ENCODE data around the gene OSTM1. TPM values are rescaled to one million over a fixed set of nuclear protein-coding genes. Genes with fewer than 3 reads are reported as not detected.

Gene OSTM1
- total and polyA plus RNA-seq, 9 of the 15 experiments (the other 6 are each of a cell fraction or from before 2014, with no cell fraction given) = 5.6 to 29.5 (median 16.3) TPM

GRCh38 chr6:108116546-108117426, 42.2 kb upstream of the OSTM1 start:
- intact Hi-C loops (cut with micrococcal nuclease) (loop anchor here (10.0 kb wide), 2 partner anchors 138 to 718 kb away; no protein-coding TSS in a partner anchor), in situ Hi-C loops (cut with MboI) (no loop called here)
- H3K9me1 ChIP-seq (ENCODE audit: control insufficient read depth, insufficient read depth, low read length) = no peaks in the 10 kb centered on the region
- TF ChIP-seq CHCHD3 (CRISPR knock-in tag; IDR thresholded peaks at IDR 0.05) (no peak), ZNF655 (CRISPR knock-in tag; IDR thresholded peaks at IDR 0.05) (no peak), RBM15 (IDR thresholded peaks at IDR 0.05; ENCODE audit: insufficient read depth, low read length) (no peak)
- no peak overlapping the region for H2AFZ ChIP-seq (ENCODE audit: low read depth, low read length)
- no peaks in the 10 kb centered on the region for H3K9me3 ChIP-seq (replicated peaks; ENCODE audit: control insufficient read depth, insufficient read depth, low read depth, low read length)
- no peaks in the 10 kb centered on the region for H3K79me2 ChIP-seq (ENCODE audit: control insufficient read depth, insufficient read depth, low read length)
- ATAC-seq (no peak), FAIRE-seq (no peak), DNase-seq (ENCODE audit: extremely low read depth in 1 of 4, low spot score in 3 of 4) (no peak)
- no peak overlapping the region for H3K4me3 ChIP-seq
- CTCF ChIA-PET (ENCODE audit: low intra/inter-chr PET ratio) = interaction anchor here (1.1 kb wide), 1 partner anchor 409 kb away, joined by 3 read pairs; no protein-coding TSS in a partner anchor
- peaks cover 0 to 35% of the 10 kb centered on the region in 2 experiments; a peak in 3 of 5 replicates for H3K4me1 ChIP-seq (replicated peaks in 1 of 2; ENCODE audit: control insufficient read depth in 2 of 2, insufficient read depth in 2 of 2, low read length in 2 of 2)
- POLR2A ChIA-PET = no interaction called here
- 52% methylated on average over 34 of the region's 46 CpGs for WGBS (ENCODE audit: insufficient coverage, low coverage, missing lambda C conversion rate)
- peaks cover 12 to 51% of the 10 kb centered on the region in 2 experiments; a peak in 4 of 5 replicates for H3K27me3 ChIP-seq (ENCODE audit: control insufficient read depth in 2 of 2, insufficient read depth in 2 of 2, low read length in 2 of 2)
- H3K27ac ChIP-seq (ENCODE audit: extremely low read depth, low read depth, low read length) = no peak overlapping the region
- no peaks in the 10 kb centered on the region for H3K36me3 ChIP-seq (ENCODE audit: control insufficient read depth, insufficient read depth, low read length)
- H4K20me1 ChIP-seq (replicated peaks; ENCODE audit: control insufficient read depth, insufficient read depth, low read length) = no peaks in the 10 kb centered on the region
- BruUV-seq (replicated peaks) = no TSS peak
- H3K4me2 ChIP-seq (ENCODE audit: insufficient read depth, low read length) = no peak overlapping the region
- H3K9ac ChIP-seq (ENCODE audit: insufficient read depth in 1 of 2, low read depth in 2 of 2, low read length in 2 of 2) = no peak overlapping the region

All from K562 (cell line).